ENCODE data around the gene SFN.
A peak's percentile ranks its signal among the peaks of the same experiment; 100 is the strongest.
"Not testable (repeated sequence)": the region's sequence is repeated elsewhere in the genome, so short reads cannot be mapped to it uniquely, and the experiment has no call there.

Gene SFN

GRCh38 chr1:26844424-26845196, 18.3 kb upstream of the SFN start:
- H3K9me3 ChIP-seq, result no peaks in the 10 kb centered on the region
- no peak overlapping the region for H3K27ac ChIP-seq
- no peak overlapping the region for H3K4me3 ChIP-seq
- no peaks in the 10 kb centered on the region for H3K27me3 ChIP-seq
- no peak for TF ChIP-seq CTCF (IDR thresholded peaks at IDR 0.05)
- DNase-seq, result no peak
- peaks cover 33 to 79% (median 45%) of the 10 kb centered on the region in 3 donors for H3K36me3 ChIP-seq
- H3K4me1 ChIP-seq, result peaks cover 0 to 11% (median 9%) of the 10 kb centered on the region in 4 donors
- intact Hi-C loops (cut with DNase I; ENCODE audit: low total_unique reads), result no loop called here

GRCh38 chr1:26847826-26848225, 15.1 kb upstream of the SFN start:
- H3K27me3 ChIP-seq; H3K4me3 ChIP-seq; intact Hi-C loops (cut with DNase I; ENCODE audit: low total_unique reads); DNase-seq; H3K27ac ChIP-seq; H3K9me3 ChIP-seq: not testable (repeated sequence)
- Histone ChIP-seq H3K36me3 (peaks cover 41 to 79% (median 70%) of the 10 kb centered on the region in 3 donors), H3K4me1 (peaks cover 0 to 12% (median 9%) of the 10 kb centered on the region in 4 donors)

GRCh38 chr1:26848499-26848898, 14.4 kb upstream of the SFN start:
- intact Hi-C loops (cut with DNase I; ENCODE audit: low total_unique reads), result no loop called here

GRCh38 chr1:26848941-26849774, 13.8 kb upstream of the SFN start:
- H3K27me3 ChIP-seq, result no peaks in the 10 kb centered on the region
- peak overlapping the region in 1 of 2 donors; percentile 48 for H3K27ac ChIP-seq
- no peaks in the 10 kb centered on the region for H3K9me3 ChIP-seq
- TF ChIP-seq CTCF (IDR thresholded peaks at IDR 0.05), result no peak
- H3K4me3 ChIP-seq, result no peak overlapping the region
- peaks cover 0 to 12% (median 9%) of the 10 kb centered on the region in 4 donors for H3K4me1 ChIP-seq
- intact Hi-C loops (cut with DNase I; ENCODE audit: low total_unique reads), result no loop called here
- peaks cover 42 to 79% (median 71%) of the 10 kb centered on the region in 3 donors for H3K36me3 ChIP-seq
- peak in 1 of 2 donors; percentile 76 for DNase-seq

More at GRCh38 chr1:26848499-26848898, 14.4 kb upstream of the SFN start:
- Histone ChIP-seq H3K4me3 (no peak overlapping the region), H3K36me3 (peaks cover 38 to 79% (median 70%) of the 10 kb centered on the region in 3 donors), H3K9me3 (no peaks in the 10 kb centered on the region), H3K27me3 (no peaks in the 10 kb centered on the region), H3K27ac (peak overlapping the region in 1 of 2 donors; percentile 48), H3K4me1 (peaks cover 0 to 12% (median 9%) of the 10 kb centered on the region in 4 donors)
- no peak for TF ChIP-seq CTCF (IDR thresholded peaks at IDR 0.05)
- DNase-seq, result no peak

- no peak for TF ChIP-seq CTCF (IDR thresholded peaks at IDR 0.05)
- Histone ChIP-seq H3K36me3 (peaks cover 57 to 96% (median 87%) of the 10 kb centered on the region in 3 donors), H3K4me3 (no peak overlapping the region), H3K27ac (no peak overlapping the region), H3K27me3 (no peaks in the 10 kb centered on the region), H3K4me1 (peaks cover 0 to 12% (median 9%) of the 10 kb centered on the region in 4 donors), H3K9me3 (no peaks in the 10 kb centered on the region)
- intact Hi-C loops (cut with DNase I; ENCODE audit: low total_unique reads), result no loop called here
- DNase-seq, result no peak
These were observed 11.8 kb upstream of the SFN start for GRCh38 chr1:26851106-26851684.

Data from tibial artery (tissue), 4 donors.